Panc1 (cell line): Measurements from ENCODE around the gene TMEM131L. TPM values are rescaled to one million over a fixed set of nuclear protein-coding genes. Genes with fewer than 3 reads are reported as not detected.

Experiments
- ATAC-seq: fragments of 200-7000 bp; cut with Tn5 transposase; 2 replicates; pipeline ENCODE4 v1.9.1; 2020; ENCODE audit warnings: mild to moderate bottlenecking, moderate library complexity
- BruUV-seq: library from RNA; stranded (reverse); fragments of 400-500 nt; replicated peaks from 2 replicates; lab custom pipeline; 2021; lab: Mats Ljungman, UMichigan
- CTCF ChIA-PET: fragments of 300-600 bp; sonication (Branson Sonifier 250); formaldehyde crosslinking; loops from one replicate; lab custom pipeline; 2022; ENCODE audit warnings: antibody characterized with exemption; lab: Charles Lee
- POLR2A ChIA-PET: fragments of 300-600 bp; sonication (Branson Sonifier 250); formaldehyde crosslinking; loops from one replicate; lab custom pipeline; 2022; ENCODE audit warnings: antibody characterized with exemption; lab: Charles Lee
- DNase-seq: peaks from one replicate; pipeline ENCODE4 v3.0.0-alpha.2; 2010; ENCODE audit warnings: low read depth, low spot score
- H3K27ac ChIP-seq: 2 replicates; pipeline ENCODE4 v1.5.1; 2011; ENCODE audit warnings: mild to moderate bottlenecking, low read length, inconsistent platforms
- H3K27me3 ChIP-seq: fragments of 200-500 bp; sonication (Bioruptor generic); 2 replicates; pipeline ENCODE4 v1.6.0; 2014; ENCODE audit warnings: low read length, inconsistent platforms; ENCODE audit not compliant: control insufficient read depth, insufficient read depth
- H3K36me3 ChIP-seq: fragments of 200-500 bp; sonication (Bioruptor generic); 2 replicates; pipeline ENCODE4 v1.5.1; 2014; ENCODE audit warnings: inconsistent platforms, mild to moderate bottlenecking, low read length, moderate library complexity; ENCODE audit not compliant: control insufficient read depth, insufficient read depth
- H3K4me1 ChIP-seq: 2 replicates; pipeline ENCODE4 v1.5.1; 2011; ENCODE audit warnings: inconsistent platforms, mild to moderate bottlenecking, low read length, moderate library complexity; ENCODE audit not compliant: control insufficient read depth, insufficient read depth
- H3K4me3 ChIP-seq, 2 experiments: 2 replicates each; pipeline ENCODE4 v1.5.1; 2011 to 2012; ENCODE audit warnings: low read depth in 2 of 2, low read length in 2 of 2, mild to moderate bottlenecking in 2 of 2, inconsistent platforms in 1 of 2, moderate library complexity in 1 of 2
- H3K9me3 ChIP-seq: fragments of 200-500 bp; sonication (Bioruptor generic); 2 replicates; pipeline ENCODE4 v1.5.1; 2014; ENCODE audit warnings: low read depth, mild to moderate bottlenecking, inconsistent platforms, low read length, moderate library complexity; ENCODE audit not compliant: control insufficient read depth, insufficient read depth
- CTCF ChIP-seq: fragments of 450-650 bp; IDR thresholded peaks from 2 replicates; pipeline ENCODE4 v1.5.1; 2017; ENCODE audit warnings: mild to moderate bottlenecking
- POLR2AphosphoS5 ChIP-seq: IDR thresholded peaks from 2 replicates; pipeline ENCODE4 v1.6.1; 2012; ENCODE audit warnings: mild to moderate bottlenecking, low read depth, low read length, moderate library complexity
- REST ChIP-seq, 2 experiments: IDR thresholded peaks; 2 replicates each; pipeline ENCODE4 v1.6.1; 2011 to 2012; ENCODE audit warnings: low read depth in 2 of 2, control low read depth in 1 of 2, low read length in 1 of 2, mild to moderate bottlenecking in 1 of 2, moderate library complexity in 1 of 2; ENCODE audit not compliant: insufficient read depth in 1 of 2
- SIN3A ChIP-seq: IDR thresholded peaks from 2 replicates; pipeline ENCODE4 v1.6.1; 2012; ENCODE audit warnings: low read depth, mild to moderate bottlenecking, low read length, moderate library complexity, borderline replicate concordance; ENCODE audit not compliant: insufficient read depth
- TCF7L2 ChIP-seq: IDR thresholded peaks from 2 replicates; pipeline ENCODE4 v1.6.1; 2011; ENCODE audit warnings: mild to moderate bottlenecking, low read depth, low read length, inconsistent platforms
- in situ Hi-C: cut with HindIII; loops from 2 replicates; pipeline ENCODE4 v1.10.0; 2016; ENCODE audit warnings: low sequenced_read_pairs, low pct_unique_long_range_greater_than_20kb
- intact Hi-C: fragments of 100-400 bp; cut with micrococcal nuclease; formaldehyde crosslinking; loops from one replicate; pipeline ENCODE4 v1.10.0; 2022; ENCODE audit not compliant: unreplicated experiment
- total RNA-seq: library from RNA; stranded (reverse); gene quantifications from one replicate; pipeline ENCODE4 v1.2.1, GENCODE V29; 2021; ENCODE audit not compliant: unreplicated experiment

The TMEM131L gene
- total RNA-seq, 1 experiment from 2014 or later: 13.5 TPM

DNA sequence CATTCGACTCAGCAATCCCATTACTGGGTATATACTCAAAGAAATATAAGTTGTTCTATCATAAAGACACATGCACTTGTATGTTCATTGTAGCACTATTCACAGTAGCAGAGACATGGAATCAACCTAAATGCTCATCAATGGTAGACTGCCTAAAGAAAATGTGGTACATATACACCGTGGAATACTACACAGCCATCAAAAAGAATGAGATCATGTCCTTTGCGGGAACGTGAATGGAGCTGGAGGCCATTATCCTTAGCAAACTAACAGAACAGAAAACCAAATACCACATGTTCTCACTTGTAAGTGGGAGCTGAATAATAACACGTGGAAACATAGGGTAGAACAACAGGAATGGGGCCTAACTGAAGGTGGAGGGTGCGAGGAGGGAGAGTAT is 44.9 kb downstream of the TMEM131L start:
- no TSS peak for BruUV-seq
- Histone ChIP-seq H3K4me3 (no peak overlapping the region), H3K9me3 (no peaks in the 10 kb centered on the region), H3K36me3 (no peaks in the 10 kb centered on the region), H3K27ac (no peak overlapping the region), H3K4me1 (peaks cover 16% of the 10 kb centered on the region), H3K27me3 (no peaks in the 10 kb centered on the region)
- intact Hi-C loops: no loop called here
- in situ Hi-C loops: no loop called here
- ChIA-PET POLR2A (no interaction called here), CTCF (no interaction called here)
- DNase-seq (no peak), ATAC-seq (no peak)
- TF ChIP-seq SIN3A (no peak), CTCF (no peak), REST (IDR thresholded peaks at IDR 0.05; ENCODE audit: insufficient read depth in 1 of 2, low read depth in 2 of 2, low read length in 1 of 2) (no peak), TCF7L2 (no peak), POLR2AphosphoS5 (no peak)

DNA sequence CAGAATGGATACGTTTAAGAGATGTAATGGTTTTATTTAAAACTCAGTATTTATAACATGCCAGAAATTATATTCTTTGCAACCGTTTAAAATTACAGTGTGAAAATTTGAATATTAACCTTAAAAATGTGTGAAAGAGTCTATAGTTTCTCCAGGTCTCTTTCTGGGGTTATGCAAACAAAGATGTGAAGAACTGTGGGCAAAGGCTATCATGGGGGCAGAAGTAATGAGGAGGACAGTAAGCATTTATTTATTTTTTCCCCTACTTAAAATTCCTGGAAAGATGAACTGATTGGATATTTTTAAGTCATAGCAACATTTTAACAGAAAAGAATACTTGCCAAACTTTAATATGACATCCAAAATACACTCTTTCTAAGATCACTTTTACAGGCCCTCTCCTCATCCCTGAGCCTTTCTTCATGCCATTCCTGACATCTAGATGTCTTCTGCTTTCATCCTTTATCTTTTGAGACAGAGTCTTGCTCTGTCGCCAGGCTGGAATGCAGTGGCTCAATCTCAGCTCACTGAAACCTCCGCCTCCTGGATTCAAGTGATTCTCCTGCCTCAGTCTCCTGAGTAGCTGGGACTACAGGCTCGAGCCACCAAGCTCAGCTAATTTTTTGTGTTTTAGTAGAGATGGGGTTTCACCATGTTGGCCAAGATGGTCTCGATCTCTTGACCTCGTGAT is 46.1 kb downstream of the TMEM131L start:
- Histone ChIP-seq H3K4me1 (peaks cover 16% of the 10 kb centered on the region), H3K9me3 (no peaks in the 10 kb centered on the region), H3K27ac (no peak overlapping the region), H3K27me3 (no peaks in the 10 kb centered on the region), H3K36me3 (no peaks in the 10 kb centered on the region), H3K4me3 (no peak overlapping the region)
- no TSS peak for BruUV-seq
- DNase-seq (no peak), ATAC-seq (no peak)
- POLR2A ChIA-PET: no interaction called here
- CTCF ChIA-PET: no interaction called here
- TF ChIP-seq SIN3A (no peak), TCF7L2 (no peak), CTCF (no peak), REST (IDR thresholded peaks at IDR 0.05; ENCODE audit: insufficient read depth in 1 of 2, low read depth in 2 of 2, low read length in 1 of 2) (no peak), POLR2AphosphoS5 (no peak)
- intact Hi-C loops: no loop called here
- in situ Hi-C loops: no loop called here
